ENCODE measurements around the gene ANKRD7.
"Not testable (repeated sequence)": the region's sequence is repeated elsewhere in the genome, so short reads cannot be mapped to it uniquely, and the experiment has no call there.

The ANKRD7 gene

GRCh38 chr7:118232837-118233236, 8.3 kb downstream of the ANKRD7 start:
- DNase-seq, result no peak

DNA sequence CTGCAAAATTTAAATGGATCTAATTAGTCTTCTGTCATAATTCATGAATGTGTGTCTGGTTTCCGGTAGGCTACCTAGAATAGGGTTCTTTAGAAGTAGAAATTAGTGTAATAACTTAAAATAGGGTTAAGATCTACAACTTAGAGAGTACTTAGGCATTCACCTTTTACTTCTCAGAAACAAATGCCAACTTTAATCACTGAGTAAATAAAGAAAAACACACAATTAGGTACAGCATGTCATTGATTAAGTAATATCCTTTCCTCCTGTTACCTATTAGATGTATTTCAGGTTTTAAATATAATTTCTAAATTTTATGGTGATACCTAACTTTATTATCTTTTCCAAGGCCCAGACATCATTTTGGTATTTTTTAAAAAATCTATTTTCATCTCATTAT, 9.3 kb downstream of the ANKRD7 start:
- no peak for DNase-seq

- no peak for DNase-seq
Measured at GRCh38 chr7:118239014-118239413, 14.5 kb downstream of the ANKRD7 start.

GRCh38 chr7:118240320-118240719, 15.8 kb downstream of the ANKRD7 start:
- DNase-seq, result not testable (repeated sequence)

DNA sequence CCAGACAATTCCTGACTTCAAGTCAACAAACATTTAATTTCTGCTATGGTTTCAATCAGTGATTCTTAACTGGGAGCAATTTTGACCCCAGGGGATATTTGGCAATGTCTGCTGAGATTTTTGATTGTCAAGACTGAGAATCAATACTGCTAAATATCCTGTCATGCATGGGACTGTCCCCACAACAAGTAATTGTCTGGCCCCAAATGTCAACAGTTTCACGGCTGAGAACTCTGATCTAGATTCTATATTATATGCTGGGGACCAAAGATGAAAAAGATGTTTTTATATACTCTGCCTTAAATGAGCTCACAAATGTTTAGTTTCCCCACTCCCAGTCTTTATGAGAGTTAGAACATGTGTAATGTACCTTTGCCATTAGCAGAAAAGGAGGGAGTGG, 19.2 kb downstream of the ANKRD7 start:
- no peak for DNase-seq

DNA sequence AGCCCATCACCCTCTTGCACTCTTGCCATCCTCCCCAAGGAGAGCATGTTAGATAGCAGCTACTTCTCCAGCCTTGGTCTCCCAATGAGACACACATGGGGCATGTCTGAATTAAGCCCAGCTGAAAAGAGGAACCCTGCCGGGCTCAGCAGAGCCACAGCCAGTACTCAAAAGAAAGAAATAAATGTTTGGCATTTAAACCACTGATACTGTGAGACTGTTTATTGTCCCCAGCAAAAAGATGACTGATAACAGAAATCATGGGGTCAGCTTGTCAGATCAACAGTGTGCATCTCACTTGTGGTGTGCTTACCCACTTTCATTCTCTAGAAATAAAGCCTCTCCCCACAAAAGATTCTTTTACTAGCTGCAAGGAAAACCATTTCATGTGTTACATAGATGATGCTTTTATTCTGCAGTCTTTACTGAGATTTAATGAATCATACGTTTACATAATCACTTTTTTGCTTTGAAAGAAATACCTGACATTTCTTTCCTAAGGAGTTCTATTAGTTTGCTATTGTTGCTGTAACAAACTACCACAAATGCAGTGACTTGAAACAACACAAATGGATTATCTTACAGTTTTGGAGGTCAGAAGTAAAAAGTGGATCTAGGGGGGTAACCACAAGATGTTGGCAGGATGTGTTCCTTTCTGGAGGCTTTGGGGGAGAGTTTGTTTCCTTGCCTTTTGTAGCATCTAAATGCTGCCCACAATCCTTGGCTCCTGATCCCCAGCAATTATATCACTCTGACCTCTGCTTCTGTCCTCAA, 20.9 kb downstream of the ANKRD7 start:
- DNase-seq, result no peak

GRCh38 chr7:118250860-118251494, 26.5 kb downstream of the ANKRD7 start:
- no peak for DNase-seq

GRCh38 chr7:118252087-118252486, 27.6 kb downstream of the ANKRD7 start:
- no peak for DNase-seq

- no peak for DNase-seq
Measured at GRCh38 chr7:118259115-118259514, 34.6 kb downstream of the ANKRD7 start.

DNA sequence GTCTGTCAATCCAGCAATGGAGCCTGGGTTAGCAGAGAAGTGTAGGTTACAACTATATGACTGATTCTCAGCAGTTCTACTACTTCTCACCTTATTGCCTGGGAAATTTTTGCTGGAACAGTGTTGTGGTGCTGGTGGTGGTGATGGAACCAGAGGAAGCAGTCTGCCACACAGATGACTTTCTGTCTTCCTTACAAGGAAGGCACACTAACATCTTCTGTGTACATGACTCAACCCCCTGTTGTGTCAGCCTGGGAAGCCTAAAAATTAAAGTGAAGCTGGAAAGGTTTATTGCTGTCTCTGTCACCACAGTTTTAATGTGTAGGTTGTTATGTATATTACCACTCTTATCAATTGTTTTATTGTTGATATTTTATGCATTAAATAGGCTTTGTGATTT, 40.3 kb downstream of the ANKRD7 start:
- DNase-seq, result no peak

- DNase-seq, result no peak
Measured at GRCh38 chr7:118280319-118281012, 56.0 kb downstream of the ANKRD7 start.

- DNase-seq, result no peak
Measured at GRCh38 chr7:118281196-118281595, 56.7 kb downstream of the ANKRD7 start.

DNA sequence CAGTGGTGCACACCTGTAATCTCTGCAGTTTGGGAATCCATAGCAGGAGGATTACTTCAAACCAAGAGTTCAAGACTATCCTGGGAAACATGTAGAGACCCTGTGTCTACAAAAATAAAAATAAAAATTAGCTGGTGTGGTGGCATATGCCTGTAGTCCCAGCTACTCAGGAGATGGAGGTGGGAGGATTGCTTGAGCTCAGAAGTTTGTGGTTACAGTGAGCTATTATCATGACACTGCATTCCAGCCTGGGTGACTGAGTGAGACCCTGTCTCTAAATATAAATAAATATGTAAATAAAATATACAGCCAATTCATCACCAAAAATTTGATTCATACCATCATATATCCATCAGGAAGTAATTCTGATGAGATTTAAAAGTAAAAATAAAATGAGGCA, 60.9 kb downstream of the ANKRD7 start:
- DNase-seq, result no peak

DNA sequence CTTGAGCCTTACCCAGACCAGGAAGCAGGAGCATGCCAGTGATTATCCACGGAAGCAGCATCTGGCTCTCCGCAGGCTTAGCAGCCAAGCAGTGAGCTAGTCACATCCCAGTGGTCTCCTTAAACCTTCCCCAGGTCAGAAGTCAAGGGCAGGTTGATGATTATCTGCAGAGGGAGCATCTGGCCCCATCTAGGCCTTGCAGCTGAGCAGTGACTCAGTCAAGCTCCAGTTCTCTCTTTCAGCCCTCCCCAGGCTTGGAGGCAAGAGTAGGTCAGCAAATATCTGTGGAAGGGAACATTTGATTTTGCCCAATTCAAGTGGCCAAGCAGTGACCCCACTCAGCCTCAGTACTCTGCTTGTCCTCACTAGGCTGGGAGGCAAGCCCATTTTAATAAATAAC, 61.6 kb downstream of the ANKRD7 start:
- no peak for DNase-seq

- no peak for DNase-seq
Measured at GRCh38 chr7:118288098-118288497, 63.6 kb downstream of the ANKRD7 start.

DNA sequence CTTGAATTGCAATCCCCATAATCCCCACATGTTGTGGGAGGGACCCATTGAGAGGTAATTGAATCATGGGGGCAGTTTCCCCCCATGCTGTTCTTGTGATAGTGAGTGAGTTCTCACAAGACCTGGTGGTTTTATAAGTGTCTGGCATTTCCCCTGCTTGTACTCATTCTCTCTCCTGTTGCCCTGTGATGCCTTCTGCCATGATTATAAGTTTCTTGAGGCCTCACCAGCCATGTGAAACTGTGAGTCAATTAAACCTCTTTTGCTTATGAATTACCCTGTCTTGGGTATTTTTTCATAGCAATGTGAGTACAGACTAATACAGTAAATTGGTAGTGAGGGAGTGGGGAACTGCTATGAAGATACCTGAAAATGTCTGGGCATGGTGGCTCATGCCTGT, 65.0 kb downstream of the ANKRD7 start:
- DNase-seq, result no peak

All from nucleus accumbens (tissue), 56 donors.